ENCODE data around the gene STRAP.

The STRAP gene, protein sequence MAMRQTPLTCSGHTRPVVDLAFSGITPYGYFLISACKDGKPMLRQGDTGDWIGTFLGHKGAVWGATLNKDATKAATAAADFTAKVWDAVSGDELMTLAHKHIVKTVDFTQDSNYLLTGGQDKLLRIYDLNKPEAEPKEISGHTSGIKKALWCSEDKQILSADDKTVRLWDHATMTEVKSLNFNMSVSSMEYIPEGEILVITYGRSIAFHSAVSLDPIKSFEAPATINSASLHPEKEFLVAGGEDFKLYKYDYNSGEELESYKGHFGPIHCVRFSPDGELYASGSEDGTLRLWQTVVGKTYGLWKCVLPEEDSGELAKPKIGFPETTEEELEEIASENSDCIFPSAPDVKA

DNA sequence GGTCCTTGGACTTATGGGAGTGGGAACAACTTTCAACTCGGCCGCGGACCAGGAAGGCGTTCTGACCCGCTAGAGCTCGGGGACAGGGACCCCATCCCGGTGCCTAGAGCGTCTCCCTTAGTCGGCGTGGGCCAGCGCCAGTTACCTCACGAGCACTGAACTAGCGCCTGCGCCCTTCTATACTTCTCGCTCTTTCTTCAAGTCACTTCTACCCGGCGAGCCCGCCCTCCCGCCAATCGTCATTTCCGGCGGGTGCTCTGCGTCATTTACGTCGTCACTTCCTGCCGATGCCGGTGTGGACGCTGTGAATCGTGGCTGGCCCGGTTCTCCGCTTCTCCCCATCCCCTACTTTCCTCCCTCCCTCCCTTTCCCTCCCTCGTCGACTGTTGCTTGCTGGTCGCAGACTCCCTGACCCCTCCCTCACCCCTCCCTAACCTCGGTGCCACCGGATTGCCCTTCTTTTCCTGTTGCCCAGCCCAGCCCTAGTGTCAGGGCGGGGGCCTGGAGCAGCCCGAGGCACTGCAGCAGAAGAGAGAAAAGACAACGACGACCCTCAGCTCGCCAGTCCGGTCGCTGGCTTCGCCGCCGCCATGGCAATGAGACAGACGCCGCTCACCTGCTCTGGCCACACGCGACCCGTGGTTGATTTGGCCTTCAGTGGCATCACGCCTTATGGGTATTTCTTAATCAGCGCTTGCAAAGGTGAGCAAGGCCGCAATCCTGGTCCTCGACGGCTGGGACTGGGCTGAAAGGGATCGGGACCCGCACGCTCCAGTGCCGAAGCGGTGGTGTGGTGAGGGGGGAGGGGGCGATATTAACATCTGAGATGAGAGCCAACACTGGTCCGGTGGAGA lies at the start of gene STRAP:
Gene STRAP (plus strand): TSS at position 270 of the 854 bp plus-strand sequence. CDS start 321 bp downstream, at position 591.
- DNase-seq (ENCODE audit: low spot score), result peak; percentile 95

- no peak for DNase-seq (ENCODE audit: low spot score)
Observed at GRCh38 chr12:15834575-15834974, 47.6 kb upstream of the STRAP start.

DNA sequence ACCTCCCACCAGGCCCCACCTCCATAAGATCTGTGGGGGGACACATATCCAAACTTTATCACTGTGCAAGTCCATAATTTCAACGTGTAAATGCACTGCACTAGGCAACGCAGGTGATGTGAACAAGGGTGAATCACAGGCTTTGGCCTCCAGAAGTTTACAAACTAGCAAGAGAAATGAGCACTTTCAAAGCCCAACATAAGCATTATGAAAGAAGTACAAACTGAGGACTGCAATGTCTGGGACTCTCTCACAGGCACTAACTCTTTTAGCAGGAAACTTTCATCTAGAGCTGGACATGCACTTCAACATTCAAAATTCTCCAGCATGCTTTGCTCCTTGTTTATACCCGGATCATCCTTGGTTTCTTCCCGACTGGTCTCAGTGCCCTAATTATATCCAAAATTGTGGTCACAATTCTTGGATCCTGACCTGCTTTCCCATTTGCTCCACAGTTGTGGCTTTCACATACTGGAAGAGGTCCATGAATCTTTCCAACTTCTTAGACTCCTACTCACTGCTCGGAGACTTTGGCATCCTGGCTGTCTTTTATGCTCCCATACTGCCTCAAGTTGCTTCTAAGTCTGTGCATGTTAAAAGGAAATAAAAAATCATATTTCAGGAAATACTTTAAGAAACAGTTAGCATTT lies 44.9 kb upstream of the STRAP start:
- no peak for DNase-seq (ENCODE audit: low spot score)

DNA sequence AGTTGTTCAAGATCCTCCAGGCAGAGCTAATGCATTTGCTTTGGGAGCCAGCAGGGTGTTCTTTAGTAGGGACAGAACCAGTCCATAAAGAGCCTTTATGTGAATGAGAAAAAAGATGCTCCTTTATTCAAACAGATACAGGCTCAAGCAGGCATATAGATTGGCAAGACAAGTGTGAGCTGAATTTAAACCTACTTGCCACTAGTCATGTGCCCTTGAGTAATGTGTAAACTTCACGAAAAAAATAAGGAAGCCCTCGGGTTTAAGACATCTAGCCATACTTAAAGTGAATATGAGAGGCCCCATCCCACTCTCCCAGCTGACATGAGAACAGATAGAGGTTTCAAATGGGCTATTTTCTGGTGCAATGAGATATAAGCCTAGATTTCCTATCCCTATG lies 43.1 kb upstream of the STRAP start:
- no peak for DNase-seq (ENCODE audit: low spot score)

GRCh38 chr12:15839682-15840081 lies 42.5 kb upstream of the STRAP start:
- no peak for DNase-seq (ENCODE audit: low spot score)

GRCh38 chr12:15842108-15842507 lies 40.1 kb upstream of the STRAP start:
- DNase-seq (ENCODE audit: low spot score), result no peak

DNA sequence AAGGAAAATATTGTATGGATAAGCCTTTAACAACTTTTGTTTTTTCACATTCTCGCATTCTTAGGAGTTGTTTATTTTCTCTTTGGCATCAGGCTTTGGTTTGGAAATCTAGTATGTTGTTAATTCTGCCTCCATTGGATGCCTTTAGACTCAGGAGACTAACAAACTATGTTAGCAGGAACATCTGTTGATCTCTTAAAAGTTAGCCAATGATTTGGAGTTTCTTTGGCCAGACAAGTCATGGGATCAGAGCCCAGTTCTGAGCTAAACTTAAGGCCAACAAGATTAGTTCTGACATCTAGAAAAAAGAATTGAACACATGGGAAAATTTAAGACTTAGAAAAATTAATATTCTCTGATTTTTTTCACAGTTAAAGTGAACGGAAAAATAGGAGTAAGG lies 35.3 kb upstream of the STRAP start:
- DNase-seq (ENCODE audit: low spot score), result no peak

GRCh38 chr12:15848606-15849005 lies 33.6 kb upstream of the STRAP start:
- no peak for DNase-seq (ENCODE audit: low spot score)

GRCh38 chr12:15851045-15851620 lies 31.1 kb upstream of the STRAP start:
- DNase-seq (ENCODE audit: low spot score), result no peak

- no peak for DNase-seq (ENCODE audit: low spot score)
Observed at GRCh38 chr12:15851919-15852318, 30.3 kb upstream of the STRAP start.

GRCh38 chr12:15852383-15852782 lies 29.8 kb upstream of the STRAP start:
- DNase-seq (ENCODE audit: low spot score), result no peak

GRCh38 chr12:15853877-15854276 lies 28.3 kb upstream of the STRAP start:
- DNase-seq (ENCODE audit: low spot score), result no peak

DNA sequence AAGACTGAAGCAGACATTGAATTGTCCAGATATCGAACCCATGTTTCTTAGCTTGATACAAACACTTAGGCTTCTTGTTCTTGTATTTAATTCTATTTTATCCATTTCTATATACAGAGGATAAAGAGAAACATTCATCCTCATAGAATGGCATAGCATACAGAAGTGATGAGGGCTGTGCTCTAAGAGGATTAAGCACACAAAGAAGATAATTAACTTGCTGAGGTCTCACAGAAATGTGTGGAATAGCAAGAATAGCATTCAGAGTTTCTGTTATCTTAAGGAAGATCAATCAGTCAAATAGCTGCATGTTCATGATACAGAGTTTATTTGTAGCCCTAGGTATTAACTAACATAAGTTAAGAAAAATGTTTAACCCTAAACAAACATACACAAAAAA lies 27.3 kb upstream of the STRAP start:
- no peak for DNase-seq (ENCODE audit: low spot score)

- DNase-seq (ENCODE audit: low spot score), result no peak
Observed at GRCh38 chr12:15855646-15856045, 26.5 kb upstream of the STRAP start.

DNA sequence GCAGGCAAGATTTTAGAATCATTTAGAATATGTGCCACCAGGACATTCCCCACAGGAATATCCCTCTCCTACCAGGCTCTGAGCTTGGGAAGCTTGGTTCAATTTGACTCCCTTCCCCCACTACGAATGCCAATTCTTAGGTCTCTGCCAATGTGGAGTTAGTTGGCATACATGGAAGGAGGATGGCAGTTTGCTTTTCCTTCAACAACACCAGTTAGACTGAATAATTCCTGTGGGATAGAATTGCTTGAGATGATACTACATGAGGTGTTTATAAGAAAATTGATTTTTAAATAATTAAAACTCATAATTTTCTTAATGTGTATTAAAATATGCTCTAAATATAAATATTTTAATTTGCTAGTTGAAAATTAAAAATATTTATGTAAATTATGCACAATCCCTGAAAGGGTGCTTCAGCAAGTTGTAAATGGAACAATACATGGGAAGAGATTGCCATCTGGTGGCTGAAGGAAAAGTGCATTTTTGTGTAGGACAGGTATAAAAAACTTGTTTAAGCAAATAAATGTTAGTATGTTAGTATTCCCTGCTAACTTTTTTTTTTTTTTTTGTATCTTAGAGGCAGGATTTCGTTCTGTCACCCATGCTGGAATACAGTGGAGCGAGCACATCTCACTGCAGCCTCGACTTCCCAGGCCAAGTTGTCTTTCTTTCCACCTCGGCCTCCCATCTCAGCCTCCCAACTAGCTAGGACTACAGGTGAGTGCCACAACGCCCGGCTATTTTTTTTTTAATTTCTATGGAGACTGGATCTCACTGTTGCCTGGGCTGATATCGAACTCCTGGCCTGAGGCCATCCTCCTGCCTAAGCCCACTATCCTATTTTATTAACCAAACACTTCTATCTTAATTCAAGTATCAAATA lies 25.8 kb upstream of the STRAP start:
- peak; percentile 44 for DNase-seq (ENCODE audit: low spot score)

DNA sequence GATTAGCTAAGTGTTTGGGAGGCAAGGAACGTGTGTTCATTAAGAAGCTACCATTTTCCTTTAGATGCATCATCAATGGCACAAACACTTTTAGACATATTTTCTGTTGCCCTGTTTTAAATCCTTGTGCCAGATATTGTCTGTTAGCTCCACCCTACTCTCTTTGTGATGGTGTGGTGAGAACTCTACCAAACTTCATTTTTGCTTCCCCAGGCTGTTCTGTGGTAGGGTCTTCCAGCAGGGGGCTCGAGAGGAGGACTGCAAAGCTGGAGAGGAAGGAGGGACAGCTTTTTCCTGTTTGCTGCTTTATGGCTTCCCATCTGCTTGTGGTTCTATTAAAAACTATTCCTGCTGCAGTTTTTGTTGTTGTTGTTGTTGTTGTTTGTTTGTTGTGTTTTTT lies 23.8 kb upstream of the STRAP start:
- DNase-seq (ENCODE audit: low spot score), result no peak

DNA sequence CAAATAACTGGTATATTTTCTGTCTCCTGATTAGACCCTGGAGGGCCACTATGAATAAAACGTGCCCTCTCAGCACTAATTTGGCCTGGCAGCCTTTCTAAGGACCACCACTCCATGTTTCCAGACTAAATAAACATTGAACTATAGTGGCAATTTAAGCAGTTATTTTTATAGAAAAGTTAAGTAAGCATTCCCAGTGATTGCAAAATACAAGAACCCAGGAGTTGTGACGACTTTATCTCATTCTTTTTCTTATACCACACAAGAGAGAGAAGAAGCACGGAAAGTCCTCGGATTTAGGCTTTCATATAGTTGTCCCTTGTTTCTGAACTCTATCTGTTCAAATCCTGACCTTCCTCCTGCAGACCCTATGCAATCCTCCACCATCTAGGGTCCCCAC lies 23.1 kb upstream of the STRAP start:
- DNase-seq (ENCODE audit: low spot score), result no peak

GRCh38 chr12:15861404-15861803 lies 20.8 kb upstream of the STRAP start:
- no peak for DNase-seq (ENCODE audit: low spot score)

DNA sequence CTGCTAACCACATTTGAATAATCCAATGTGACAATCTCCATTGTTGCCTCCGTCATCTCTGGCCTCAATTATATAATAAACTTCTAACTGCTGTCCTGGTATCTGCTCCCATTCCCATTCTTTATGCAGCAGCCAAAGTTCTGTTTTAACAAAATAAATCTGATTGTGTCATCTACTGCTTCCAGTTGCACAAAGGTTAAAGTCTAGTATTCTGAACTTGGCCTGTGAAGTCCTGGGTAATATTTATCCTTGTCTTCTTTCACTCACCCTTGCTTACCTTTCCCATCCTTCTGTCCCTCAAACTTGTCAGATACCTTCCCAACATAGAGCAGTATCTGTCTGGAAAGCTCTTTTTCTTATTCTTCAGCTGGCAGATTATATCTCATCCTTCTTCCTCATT lies 19.3 kb upstream of the STRAP start:
- DNase-seq (ENCODE audit: low spot score), result no peak

DNA sequence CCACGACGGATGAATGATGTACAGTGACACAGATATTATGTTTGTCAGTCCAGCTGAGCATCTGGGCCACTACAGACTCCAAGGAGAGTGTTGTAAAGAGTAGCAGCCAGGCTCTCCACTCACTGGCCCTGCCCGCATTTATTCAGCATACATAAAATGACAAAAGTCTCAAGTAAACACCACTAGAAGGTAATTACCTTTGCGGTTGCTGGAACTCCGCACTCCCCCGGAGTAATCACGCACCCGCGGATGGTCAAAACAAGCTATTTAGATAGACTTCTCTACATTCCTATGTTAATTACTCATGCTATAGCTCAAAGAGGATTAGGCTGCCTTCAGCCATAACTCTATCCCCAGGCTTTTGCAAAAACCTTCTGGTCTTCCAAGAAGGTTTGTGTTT lies 18.8 kb upstream of the STRAP start:
- DNase-seq (ENCODE audit: low spot score), result no peak

GRCh38 chr12:15863984-15864383 lies 18.2 kb upstream of the STRAP start:
- no peak for DNase-seq (ENCODE audit: low spot score)

Data from CD4-positive, alpha-beta T cell treated with Interleukin-6 at 100 ng/mL for 8 hours (primary cell).